AG09309 (cell line): Measurements from ENCODE around the gene DENND1B.

Experiments
- DNase-seq: peaks from one replicate; pipeline ENCODE4 v3.0.0-alpha.2; 2010; ENCODE audit warnings: low read depth
- H3K4me3 ChIP-seq: 2 replicates; pipeline ENCODE4 v1.5.1; 2011; ENCODE audit warnings: mild to moderate bottlenecking, low read depth, low read length, moderate library complexity; ENCODE audit not compliant: control insufficient read depth
- TF ChIP-seq, protein P1 (sequence below): IDR thresholded peaks from 2 replicates; pipeline ENCODE4 v1.5.1; 2011; ENCODE audit warnings: mild to moderate bottlenecking, low read depth, low read length, inconsistent platforms; ENCODE audit not compliant: insufficient read depth, control insufficient read depth; ENCODE audit errors: missing control alignments

Gene DENND1B

GRCh38 chr1:197632005-197632404, 143.3 kb downstream of the DENND1B start:
- no peak overlapping the region for H3K4me3 ChIP-seq
- DNase-seq: no peak
- TF ChIP-seq, protein P1, sequence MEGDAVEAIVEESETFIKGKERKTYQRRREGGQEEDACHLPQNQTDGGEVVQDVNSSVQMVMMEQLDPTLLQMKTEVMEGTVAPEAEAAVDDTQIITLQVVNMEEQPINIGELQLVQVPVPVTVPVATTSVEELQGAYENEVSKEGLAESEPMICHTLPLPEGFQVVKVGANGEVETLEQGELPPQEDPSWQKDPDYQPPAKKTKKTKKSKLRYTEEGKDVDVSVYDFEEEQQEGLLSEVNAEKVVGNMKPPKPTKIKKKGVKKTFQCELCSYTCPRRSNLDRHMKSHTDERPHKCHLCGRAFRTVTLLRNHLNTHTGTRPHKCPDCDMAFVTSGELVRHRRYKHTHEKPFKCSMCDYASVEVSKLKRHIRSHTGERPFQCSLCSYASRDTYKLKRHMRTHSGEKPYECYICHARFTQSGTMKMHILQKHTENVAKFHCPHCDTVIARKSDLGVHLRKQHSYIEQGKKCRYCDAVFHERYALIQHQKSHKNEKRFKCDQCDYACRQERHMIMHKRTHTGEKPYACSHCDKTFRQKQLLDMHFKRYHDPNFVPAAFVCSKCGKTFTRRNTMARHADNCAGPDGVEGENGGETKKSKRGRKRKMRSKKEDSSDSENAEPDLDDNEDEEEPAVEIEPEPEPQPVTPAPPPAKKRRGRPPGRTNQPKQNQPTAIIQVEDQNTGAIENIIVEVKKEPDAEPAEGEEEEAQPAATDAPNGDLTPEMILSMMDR: no peak

GRCh38 chr1:197622371-197622770, 152.9 kb downstream of the DENND1B start:
- DNase-seq: no peak
- no peak overlapping the region for H3K4me3 ChIP-seq
- TF ChIP-seq, protein P1: no peak

- no peak overlapping the region for H3K4me3 ChIP-seq
- no peak for DNase-seq
- TF ChIP-seq, protein P1: no peak
Measured at GRCh38 chr1:197621761-197622160, 153.5 kb downstream of the DENND1B start.

GRCh38 chr1:197620714-197621163, 154.5 kb downstream of the DENND1B start:
- no peak for DNase-seq
- H3K4me3 ChIP-seq: no peak overlapping the region
- TF ChIP-seq, protein P1: no peak

GRCh38 chr1:197619008-197619640, 156.2 kb downstream of the DENND1B start:
- TF ChIP-seq, protein P1: peak; percentile 23
- no peak for DNase-seq
- H3K4me3 ChIP-seq: no peak overlapping the region

DNA sequence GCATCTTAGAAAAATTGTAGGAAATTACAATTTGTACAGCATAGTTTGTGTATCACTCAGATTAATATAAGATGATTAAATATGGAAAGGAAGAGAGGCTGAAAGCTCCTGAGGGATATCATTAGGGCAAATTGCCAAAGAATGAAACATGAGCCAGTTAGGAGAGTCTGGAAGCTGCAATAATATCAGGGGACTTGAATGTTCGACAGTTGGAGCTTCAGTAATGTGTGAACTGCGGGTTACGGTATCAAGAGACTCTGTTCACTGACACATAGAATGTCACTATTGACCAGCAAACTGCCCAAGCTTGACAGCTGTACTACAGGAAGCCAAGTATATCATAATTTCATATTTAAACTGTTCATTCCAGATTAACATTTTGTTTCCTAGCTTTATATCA, 157.2 kb downstream of the DENND1B start:
- no peak for DNase-seq
- TF ChIP-seq, protein P1: no peak
- no peak overlapping the region for H3K4me3 ChIP-seq
